ENCODE results near the gene FANCL.
A peak's percentile ranks its signal among the peaks of the same experiment; 100 is the strongest.
"Not testable (repeated sequence)": the region's sequence is repeated elsewhere in the genome, so short reads cannot be mapped to it uniquely, and the experiment has no call there.

Gene FANCL

DNA sequence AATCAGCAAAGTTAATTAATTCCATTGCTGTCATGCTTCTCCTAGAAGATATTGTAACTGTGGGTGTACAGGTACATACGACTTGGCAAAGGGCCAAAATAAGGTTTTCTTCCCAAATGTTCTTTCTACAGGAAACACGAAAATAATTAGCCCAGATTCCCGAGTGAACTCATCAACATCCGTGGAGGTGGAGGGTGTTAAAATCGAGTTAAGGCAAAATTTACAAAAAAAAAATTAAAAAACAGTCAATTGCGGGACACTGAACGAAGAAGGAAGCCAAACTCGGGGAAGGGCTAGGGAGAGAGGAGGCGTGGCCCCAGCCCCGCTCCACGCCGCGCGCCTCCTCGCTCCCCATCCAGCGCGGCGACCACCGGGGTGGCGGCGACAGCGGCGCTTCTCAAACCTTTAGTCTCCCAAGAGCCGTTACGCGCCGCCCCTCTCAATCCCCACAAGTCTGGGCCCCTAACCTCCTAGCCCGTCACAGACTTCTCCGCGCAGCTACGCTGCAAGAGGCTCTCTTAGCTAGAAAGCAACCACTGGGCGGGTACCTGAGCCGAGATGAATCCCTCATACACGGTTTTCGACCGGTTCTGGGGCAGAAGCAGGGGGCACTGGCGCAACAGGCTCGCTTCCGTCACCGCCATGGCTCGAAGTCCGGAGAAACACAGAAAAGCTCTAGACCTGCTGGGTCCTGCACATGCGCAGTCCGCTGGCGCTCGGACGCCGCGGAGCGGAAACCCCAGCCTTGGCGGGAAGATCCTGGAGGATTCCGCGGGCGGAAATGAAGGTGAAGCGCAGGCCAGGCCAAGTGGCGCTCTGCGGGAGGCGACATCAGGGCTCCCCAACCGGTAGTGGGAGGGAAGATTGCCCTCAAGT, at the start of gene FANCL:
Gene FANCL, minus strand, starts transcription at position 656 of the 876 bp plus-strand sequence. Its CDS starts 12 bp downstream, at position 644.
- DNase-seq = peak; percentile 57

DNA sequence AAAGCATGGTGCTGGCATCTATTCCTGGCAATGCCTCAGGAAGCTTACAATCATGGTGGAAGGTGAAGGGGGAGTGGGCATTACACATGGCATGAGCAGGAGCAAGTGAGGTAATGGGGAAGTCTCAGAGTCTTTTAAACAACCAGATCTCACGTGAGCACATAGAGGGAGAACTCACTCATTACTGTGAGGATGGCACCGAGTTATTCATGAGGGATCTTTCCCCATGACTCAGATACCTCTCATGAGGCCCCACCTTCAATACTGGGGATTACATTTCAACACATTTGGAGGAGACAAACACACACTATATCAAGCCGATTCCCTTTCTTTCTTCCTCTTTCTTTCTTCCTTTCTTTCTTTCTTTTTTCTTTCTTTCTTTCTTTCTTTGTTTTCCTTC, 47.9 kb upstream of the FANCL start:
- DNase-seq = no peak

DNA sequence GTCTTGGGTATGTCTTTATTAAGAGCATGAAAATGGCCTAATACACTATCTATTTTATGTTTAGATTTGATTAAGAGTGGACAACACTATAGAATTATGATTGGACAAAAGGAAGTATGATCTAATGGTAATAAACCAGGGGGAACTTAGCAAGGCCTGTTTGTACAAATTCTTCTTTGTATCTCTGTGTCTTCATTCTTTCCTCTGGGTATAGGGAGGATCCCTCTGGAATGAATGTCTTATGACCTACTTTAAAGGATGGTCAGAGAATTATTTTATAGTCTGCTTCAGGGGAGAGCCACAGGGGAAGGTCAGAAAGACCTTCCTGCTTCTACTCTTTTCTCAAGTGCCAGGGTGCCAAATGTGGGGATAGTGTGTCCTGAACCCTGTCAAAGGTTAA, 42.8 kb upstream of the FANCL start:
- DNase-seq = no peak

DNA sequence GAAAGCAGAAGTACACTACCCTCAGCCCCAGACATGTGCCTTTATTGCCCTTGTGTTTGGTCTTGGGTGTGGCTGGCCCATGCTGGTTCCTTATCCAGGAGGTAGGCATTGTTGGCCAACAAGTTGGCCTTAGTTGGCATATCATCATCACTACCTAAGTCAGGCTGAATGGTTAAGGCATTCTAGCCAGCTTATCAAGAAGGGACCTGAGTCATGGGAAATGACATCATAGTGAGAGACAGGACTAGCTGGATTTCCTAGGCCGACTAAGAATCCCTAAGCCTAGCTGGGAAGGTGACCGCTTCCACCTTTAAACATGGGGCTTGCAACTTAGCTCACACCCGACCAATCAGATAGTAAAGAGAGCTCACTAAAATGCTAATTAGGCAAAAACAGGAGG, 34.0 kb upstream of the FANCL start:
- DNase-seq = not testable (repeated sequence)

DNA sequence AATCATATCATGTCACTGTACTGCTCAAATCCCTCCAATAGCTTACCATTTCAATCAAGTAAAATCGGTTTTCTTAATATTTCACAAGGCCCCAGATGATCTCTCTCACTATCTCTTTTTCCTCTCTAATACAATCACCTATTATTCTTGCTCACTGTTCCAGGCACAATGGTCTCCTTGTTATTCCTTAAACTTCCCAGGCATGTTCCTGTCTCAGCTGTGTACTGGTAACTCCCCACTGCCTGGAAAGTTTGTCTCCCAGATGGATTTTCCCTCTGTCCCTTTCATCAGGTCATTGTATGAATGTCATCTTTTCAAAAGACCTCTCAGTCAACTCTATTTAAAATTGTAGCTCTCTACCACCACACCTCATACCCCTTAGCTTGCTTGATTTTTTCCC, 30.7 kb upstream of the FANCL start:
- no peak for DNase-seq

DNA sequence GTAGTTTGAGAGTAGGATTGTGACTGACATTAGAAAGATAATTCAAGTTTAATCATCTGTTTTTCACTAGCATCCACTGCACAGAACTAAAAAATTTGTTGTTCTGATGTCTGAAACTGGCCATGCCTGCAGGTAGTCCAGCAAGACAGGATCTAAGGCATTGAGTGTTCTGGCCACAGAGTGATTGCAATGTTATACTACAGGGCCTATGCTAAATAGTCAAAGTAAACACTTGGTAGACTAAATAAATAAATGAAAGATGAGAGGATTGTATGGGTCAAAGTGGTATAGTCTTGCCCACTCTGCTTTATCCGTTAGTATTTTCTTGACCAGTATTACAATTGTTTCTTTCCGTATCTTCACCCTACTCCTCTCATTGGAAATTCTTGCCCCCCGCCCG, 27.6 kb upstream of the FANCL start:
- DNase-seq = peak; percentile 13

DNA sequence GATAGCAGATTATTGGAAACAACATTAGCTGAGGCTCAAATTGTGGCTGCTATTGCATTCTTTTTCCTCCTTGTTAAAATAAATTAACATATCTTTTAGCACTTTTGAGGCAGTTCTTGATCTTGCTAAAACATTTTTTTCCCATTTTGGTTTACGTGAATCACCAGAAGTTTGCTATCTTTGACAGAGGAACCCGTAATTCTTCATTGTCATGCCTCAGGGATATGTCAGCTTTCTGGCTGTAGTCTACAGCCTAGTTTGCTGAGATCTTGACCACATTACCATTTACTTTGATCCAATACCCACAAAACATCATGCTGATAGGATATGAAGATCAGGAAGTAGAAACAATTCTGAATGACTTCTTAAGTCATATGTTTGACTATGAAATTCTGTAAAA, 25.1 kb upstream of the FANCL start:
- DNase-seq = no peak

DNA sequence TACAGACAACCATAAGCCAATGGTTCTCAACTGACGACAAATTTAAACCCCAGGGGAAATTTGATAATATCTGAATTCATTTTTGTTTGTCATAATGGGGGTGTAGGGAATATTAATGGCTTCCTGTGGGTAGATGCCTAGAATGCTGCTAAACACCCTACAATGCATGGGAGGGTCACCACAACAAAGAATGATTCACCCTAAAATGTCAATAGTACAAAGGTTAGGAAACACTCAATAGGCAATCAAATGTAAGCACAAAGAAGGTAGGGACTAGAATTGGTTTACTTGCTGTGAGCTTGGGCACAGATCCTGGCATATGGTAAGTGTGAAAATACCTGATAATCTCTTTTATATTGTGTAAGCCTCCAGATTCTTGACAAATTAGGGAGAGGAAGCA, 20.1 kb upstream of the FANCL start:
- DNase-seq = no peak

DNA sequence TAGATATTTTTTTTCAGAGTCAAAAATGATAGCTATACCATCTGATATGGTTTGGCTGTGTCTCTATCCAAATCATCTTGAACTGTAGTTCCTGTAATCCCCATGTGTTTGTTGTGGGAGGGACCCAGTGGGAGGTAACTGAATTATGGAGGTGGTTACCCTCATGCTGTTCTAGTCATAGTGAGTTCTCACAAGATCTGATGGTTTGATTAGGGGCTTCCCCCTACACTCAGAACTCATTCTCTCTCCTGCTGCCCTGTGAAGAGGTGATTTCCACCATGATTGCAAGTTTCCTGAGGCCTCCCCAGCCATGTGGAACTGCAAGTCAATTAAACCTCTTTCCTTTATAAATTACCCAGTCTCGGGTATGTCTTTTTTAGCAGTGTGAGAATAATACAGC, 17.3 kb upstream of the FANCL start:
- DNase-seq = not testable (repeated sequence)

DNA sequence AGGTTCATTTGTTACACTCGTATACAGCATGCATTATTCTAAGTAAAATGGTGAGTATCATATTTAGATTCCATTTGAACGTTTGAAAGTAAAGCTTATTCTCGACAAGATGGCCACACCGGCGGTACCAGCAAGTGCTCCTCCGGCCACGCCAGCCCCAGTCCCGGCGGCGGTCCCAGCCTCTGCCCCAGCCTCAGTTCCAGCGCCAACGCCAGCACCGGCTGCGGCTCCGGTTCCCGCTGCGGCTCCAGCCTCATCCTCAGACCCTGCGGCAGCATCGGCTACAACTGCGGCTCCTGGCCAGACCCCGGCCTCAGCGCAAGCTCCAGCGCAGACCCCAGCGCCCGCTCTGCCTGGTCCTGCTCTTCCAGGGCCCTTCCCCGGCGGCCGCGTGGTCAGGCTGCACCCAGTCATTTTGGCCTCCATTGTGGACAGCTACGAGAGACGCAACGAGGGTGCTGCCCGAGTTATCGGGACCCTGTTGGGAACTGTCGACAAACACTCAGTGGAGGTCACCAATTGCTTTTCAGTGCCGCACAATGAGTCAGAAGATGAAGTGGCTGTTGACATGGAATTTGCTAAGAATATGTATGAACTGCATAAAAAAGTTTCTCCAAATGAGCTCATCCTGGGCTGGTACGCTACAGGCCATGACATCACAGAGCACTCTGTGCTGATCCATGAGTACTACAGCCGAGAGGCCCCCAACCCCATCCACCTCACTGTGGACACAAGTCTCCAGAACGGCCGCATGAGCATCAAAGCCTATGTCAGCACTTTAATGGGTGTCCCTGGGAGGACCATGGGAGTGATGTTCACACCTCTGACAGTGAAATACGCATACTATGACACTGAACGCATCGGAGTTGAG, 10.4 kb upstream of the FANCL start:
- DNase-seq = not testable (repeated sequence)

DNA sequence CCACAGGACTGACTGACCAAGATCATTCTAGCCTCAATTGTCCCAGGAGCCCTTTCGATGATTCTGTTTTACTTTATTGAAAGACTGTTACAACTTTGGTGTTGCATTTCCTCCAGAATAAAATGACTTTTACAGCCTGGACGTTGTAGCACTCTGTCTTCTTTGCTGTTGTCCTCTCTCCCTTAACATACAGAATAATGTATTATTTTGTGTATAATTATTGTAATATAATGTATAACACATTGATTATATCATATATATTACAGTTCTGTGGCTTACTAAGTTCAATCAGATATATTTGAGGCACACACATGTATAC, 380 bp upstream of the FANCL start:
- no peak for DNase-seq

DNA sequence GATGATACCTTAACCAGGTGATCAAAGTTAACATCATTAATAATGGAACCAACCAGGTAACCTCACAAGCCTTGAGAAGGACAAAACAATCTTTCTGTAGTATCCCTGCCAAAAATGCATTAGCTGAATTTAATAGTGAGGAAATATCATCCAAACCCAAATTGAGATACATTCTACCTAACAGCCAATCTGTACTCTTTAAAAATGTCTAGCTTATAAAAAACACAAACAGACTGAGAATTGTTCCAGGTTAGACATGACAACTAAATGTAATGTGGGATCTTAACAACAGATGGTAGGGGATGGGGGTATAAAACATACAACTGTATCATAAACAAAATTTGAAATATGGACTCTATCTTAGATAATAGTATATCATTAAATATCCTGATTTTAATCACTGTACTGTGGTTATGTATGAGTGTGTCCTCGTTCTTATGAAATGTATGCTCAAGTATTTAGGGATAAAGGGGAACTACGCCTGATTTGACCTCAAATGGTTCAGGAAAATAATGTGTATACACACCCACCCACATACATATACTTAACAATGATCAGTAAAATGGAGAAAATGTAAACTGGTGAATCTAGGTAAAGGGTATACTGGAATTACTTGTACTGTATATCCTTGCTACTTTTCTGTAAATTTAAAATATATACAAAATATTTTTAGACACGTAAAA, 1.7 kb downstream of the FANCL start:
- no peak for DNase-seq

DNA sequence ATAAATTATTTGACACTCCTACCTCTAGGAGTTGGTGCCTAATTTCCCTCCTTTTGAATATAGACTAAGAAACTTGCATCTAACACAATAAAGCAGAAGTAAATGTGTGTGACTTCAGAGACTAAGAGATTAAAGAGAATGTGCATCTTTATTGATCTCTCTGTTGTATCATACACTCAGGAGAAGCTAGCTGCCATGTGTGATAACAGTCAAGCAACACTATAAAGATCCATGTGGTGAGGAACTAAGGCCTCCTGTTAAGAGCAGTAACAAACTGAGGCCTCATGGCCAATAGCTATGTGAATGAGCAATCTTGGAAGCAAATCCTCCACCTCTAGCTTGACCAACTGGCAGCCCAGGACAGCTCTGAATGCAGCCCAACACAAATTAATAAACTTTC, 3.4 kb downstream of the FANCL start:
- no peak for DNase-seq

DNA sequence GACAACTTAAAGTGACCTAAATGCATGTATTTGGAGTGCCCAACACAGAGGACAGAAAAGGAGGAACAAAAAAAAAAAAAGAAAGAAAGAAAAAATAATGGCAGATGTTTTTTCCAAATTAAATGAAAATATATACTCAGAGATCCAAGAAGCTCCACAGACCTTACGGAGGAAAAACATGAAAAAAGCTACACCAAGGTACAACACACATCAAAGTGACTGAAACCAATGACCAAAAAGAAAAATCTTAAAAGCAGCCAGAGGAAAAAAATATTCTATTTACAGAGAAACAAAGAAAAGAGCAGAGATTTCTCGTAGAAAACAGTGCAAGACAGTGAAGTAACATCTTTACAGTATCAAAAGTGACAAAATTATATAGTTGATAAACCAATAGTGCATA, 5.1 kb downstream of the FANCL start:
- no peak for DNase-seq

DNA sequence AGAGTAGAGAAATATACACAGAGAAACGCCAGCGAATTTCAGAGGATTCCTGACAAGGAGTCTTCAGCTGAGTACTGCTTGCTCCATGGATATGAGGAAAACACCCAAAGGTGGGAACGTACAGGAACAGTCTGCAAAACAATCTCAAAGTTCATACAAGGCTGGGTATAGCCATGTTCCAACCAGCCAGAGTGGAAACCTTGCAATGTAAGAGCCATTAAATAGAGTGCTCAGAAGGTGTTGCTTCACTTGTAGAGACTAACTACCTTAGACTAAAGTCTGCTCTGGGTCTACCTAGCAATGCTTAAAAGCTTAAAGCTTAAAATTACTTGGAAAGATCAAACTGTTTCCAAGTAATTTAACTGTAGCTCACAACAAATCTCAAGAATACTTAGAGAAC, 6.0 kb downstream of the FANCL start:
- DNase-seq = no peak

DNA sequence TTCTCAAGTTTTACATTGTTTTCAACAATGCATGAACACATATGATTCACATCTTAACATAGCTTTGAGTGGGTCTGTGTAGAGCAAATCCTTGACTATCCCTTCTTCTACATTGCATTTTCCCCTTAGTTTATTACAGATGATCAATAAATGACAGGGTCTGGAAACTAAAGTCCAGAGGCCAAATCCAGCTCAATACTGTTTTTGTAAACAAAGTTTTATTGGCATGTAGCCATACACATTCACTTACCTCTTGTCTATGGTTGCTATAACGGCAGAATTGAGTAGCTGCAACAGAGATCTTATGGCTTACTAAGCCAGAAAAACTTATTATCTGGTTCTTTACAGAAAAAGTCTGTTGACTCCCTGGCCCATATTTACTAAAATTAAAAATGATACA, 12.8 kb downstream of the FANCL start:
- no peak for DNase-seq

DNA sequence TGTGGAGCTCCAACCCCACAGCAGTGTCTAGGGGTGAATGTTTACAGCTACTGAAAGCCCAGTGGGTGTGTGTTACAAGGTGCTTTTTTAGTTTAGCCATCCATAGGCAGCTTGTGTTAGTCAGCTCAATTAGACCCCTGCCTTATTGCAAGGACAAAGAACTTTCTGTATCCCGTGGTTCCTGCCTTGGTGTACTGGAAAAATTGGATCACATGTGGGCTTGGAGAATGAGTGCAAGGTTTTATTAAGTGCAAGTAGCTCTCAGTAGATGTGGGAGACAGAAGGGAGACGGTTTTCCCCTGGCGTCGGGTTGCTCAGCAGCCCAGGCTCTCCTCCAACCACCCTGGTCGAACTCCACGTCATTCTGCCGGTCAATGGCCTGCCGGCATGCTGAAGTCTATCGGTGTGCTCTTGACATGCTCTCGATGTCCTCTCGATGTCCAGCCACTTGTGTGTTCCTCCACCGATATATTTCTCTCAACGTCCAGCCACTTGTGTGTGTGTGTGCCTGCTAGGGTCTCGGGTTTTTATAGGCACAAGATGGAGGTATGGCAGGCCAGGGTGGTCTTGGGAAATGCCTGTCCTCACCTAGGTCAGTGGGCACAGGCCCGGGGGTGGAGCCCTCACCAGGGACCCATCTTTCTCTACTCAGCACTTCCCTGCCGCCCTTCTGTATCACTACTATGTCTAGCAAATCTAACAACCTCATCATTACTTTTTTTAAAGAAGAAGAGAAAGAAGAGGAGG, 13.8 kb downstream of the FANCL start:
- no peak for DNase-seq

DNA sequence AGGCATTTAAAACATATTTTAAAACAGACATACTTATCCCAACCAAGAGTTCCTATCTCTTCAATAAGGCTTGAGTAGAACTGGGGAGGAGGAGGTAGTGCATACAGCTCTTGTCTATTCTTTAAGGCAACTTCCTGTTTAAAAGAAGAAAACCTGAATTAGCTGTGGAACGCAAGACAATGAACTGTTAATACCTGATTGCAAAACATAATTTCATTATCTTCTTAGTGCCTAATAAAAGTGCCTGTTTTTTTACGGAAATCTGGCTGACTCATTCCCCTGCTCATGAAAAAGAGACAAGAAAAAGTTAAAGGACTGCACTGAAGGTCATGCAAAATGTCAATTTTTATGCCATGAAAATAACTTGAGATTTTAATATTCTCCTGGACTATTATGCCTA, 19.2 kb downstream of the FANCL start:
- DNase-seq = no peak

DNA sequence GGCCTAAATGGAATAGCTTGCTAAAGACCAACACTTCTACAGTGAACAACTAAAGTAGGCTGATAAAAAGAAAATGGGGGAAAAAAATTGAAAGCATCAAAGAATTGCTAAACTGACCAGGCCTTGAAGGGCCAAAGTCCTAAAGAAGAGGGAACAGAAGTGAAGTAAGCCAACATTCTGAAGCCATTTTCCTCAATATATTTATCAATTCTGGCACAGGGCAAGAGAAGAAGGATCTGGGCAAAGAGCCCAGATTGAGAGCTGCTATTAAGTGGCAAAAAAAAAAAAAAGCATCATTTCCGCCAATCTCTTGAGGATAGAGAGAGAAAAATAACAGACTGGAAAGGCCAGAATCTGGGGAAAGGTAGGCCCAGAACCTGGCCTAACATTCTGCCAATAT, 25.7 kb downstream of the FANCL start:
- DNase-seq = peak; percentile 53

DNA sequence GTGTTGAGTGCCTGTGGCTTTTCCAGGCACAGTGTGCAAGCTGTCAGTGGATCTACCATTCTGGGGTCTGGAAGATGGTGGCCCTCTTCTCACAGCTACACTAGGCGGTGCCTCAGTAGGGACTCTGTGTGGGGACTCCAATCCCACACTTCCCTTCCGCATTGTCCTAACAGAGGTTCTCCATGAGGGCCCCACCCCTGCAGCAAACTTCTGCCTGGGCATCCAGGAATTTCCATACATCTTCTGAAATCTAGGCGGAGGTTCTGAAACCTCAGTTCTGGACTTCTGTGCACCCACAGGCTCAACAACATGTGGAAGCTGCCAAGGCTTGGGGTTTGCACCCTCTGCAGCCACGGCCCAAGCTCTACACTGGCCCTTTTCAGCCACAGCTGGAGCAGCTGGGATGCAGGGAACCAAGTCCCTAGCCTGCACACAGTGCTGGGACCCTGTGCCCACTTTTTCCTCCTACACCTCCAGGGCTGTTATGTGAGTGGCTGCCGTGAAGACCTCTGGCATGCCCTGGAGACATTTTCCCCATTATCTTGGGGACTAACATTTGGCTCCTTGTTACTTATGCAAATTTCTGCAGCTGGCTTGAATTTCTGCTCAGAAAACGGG, 30.1 kb downstream of the FANCL start:
- DNase-seq = not testable (repeated sequence)

DNA sequence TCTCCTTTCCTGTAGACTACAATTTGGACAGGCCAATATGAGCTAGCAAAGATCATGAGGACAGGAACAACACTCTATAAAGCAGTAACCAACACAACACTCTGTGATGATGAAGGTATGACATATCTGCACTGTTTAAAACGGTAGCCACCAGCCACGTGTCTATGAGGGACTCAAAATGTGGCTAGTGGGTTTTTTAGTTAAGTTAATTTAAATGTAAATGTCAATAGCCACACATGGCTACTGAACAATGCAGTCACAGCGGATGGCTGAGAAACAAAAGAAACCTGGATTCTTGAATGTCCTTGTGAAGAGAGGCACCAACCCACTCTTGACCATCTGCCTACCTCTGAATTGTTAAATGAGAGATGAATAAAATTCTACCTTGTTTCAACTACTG, 33.9 kb downstream of the FANCL start:
- DNase-seq = no peak

DNA sequence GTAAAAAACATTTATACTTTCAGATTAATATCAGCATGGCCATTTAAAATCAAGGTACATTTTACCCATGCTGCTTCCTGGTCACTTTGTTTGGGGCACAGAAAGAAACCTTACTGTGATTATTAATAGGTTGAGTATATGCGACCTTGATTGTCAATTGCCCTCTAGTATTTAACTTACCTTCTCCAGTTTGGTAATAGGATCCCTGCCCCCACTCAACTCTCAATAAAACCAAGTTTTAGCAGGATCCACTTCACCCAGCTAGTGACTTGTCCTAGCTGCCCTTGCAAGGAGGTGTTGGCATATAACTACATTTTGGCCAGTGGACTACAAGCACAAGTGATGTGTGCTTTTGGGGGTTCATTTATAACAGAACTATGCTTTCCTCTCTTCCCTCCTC, 34.3 kb downstream of the FANCL start:
- no peak for DNase-seq

Measured in NCI-H2029 treated with DMSO at 0.1 percent for 48 hours (cell line).